ENCODE results near the gene NINJ1. TPM values are rescaled to one million over a fixed set of nuclear protein-coding genes. Genes with fewer than 3 reads are reported as not detected.

Gene NINJ1
- total RNA-seq, 4 donors from 2014 or later = 29.5 to 67.7 (median 38.5) TPM

- intact Hi-C loops (cut with DNase I; ENCODE audit: low total_unique reads) = no loop called here
- Histone ChIP-seq H3K9me3 (no peaks in the 10 kb centered on the region), H3K4me3 (no peak overlapping the region), H3K4me1 (peaks cover 0 to 14% (median 2%) of the 10 kb centered on the region in 4 donors), H3K27ac (no peak overlapping the region), H3K36me3 (no peaks in the 10 kb centered on the region), H3K27me3 (no peaks in the 10 kb centered on the region)
- in situ Hi-C loops (cut with MboI; ENCODE audit: low pct_ligation_motif_present in 1 of 4, low pct_unique_long_range_greater_than_20kb in 1 of 4, low sequenced_read_pairs in 3 of 4) = no loop called here
- TF ChIP-seq POLR2AphosphoS5 (IDR thresholded peaks at IDR 0.05) (no peak), POLR2A (IDR thresholded peaks at IDR 0.05) (no peak), EP300 (IDR thresholded peaks at IDR 0.05; ENCODE audit: low read depth) (no peak)
- TF ChIP-seq, protein P1, sequence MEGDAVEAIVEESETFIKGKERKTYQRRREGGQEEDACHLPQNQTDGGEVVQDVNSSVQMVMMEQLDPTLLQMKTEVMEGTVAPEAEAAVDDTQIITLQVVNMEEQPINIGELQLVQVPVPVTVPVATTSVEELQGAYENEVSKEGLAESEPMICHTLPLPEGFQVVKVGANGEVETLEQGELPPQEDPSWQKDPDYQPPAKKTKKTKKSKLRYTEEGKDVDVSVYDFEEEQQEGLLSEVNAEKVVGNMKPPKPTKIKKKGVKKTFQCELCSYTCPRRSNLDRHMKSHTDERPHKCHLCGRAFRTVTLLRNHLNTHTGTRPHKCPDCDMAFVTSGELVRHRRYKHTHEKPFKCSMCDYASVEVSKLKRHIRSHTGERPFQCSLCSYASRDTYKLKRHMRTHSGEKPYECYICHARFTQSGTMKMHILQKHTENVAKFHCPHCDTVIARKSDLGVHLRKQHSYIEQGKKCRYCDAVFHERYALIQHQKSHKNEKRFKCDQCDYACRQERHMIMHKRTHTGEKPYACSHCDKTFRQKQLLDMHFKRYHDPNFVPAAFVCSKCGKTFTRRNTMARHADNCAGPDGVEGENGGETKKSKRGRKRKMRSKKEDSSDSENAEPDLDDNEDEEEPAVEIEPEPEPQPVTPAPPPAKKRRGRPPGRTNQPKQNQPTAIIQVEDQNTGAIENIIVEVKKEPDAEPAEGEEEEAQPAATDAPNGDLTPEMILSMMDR (IDR thresholded peaks at IDR 0.05) = no peak
- DNase-seq = no peak
- 80 to 87% methylated on average over 1 to 5 of the region's 5 CpGs for WGBS, 2 donors (ENCODE audit: low coverage in 1 of 2)
Measured at GRCh38 chr9:93089024-93089423, 45.0 kb downstream of the NINJ1 start.

DNA sequence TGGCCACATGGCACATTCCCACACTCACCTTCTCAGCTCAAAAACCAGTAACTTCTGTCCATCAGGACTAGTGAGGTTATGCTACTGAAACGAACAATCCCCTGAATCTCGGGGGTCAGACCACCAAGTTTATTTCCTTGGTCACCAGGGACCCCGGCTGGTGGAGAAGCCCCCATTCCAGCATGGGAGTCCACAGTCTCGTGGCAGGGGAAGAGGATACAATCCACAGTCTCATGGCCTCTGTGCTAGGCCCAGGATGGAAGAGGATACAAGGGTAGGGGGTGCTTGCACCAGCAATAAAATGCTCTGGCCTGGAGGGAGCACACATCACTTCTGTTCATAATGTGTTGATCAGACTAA lies 45.4 kb downstream of the NINJ1 start:
- Histone ChIP-seq H3K27me3 (no peaks in the 10 kb centered on the region), H3K9me3 (no peaks in the 10 kb centered on the region), H3K27ac (no peak overlapping the region), H3K36me3 (no peaks in the 10 kb centered on the region), H3K4me1 (peaks cover 0 to 11% (median 1%) of the 10 kb centered on the region in 4 donors), H3K4me3 (no peak overlapping the region)
- intact Hi-C loops (cut with DNase I; ENCODE audit: low total_unique reads) (no loop called here), in situ Hi-C loops (cut with MboI; ENCODE audit: low pct_ligation_motif_present in 1 of 4, low pct_unique_long_range_greater_than_20kb in 1 of 4, low sequenced_read_pairs in 3 of 4) (no loop called here)
- TF ChIP-seq POLR2AphosphoS5 (IDR thresholded peaks at IDR 0.05) (no peak), POLR2A (IDR thresholded peaks at IDR 0.05) (no peak)
- 92% methylated on average over 4 of the region's 4 CpGs; no CpG with 5 or more reads in 1 of the 2 donors for WGBS, 2 donors (ENCODE audit: low coverage in 1 of 2)
- no peak for DNase-seq

GRCh38 chr9:93087971-93088655 lies 45.9 kb downstream of the NINJ1 start:
- 98% methylated on average over 12 of the region's 12 CpGs; no CpG with 5 or more reads in 1 of the 2 donors for WGBS, 2 donors (ENCODE audit: low coverage in 1 of 2)
- DNase-seq = no peak
- Histone ChIP-seq H3K36me3 (no peaks in the 10 kb centered on the region), H3K27ac (no peak overlapping the region), H3K4me3 (no peak overlapping the region), H3K27me3 (no peaks in the 10 kb centered on the region), H3K4me1 (peaks cover 0 to 5% (median 0%) of the 10 kb centered on the region in 4 donors), H3K9me3 (no peaks in the 10 kb centered on the region)
- intact Hi-C loops (cut with DNase I; ENCODE audit: low total_unique reads) = no loop called here
- in situ Hi-C loops (cut with MboI; ENCODE audit: low pct_ligation_motif_present in 1 of 4, low pct_unique_long_range_greater_than_20kb in 1 of 4, low sequenced_read_pairs in 3 of 4) = no loop called here
- TF ChIP-seq POLR2A (IDR thresholded peaks at IDR 0.05) = no peak
- TF ChIP-seq POLR2AphosphoS5 (IDR thresholded peaks at IDR 0.05) = no peak

GRCh38 chr9:93086447-93087224 lies 47.4 kb downstream of the NINJ1 start:
- H3K27ac ChIP-seq = peak overlapping the region in 3 of 4 donors; percentile 1 to 36 (median 29)
- H3K4me1 ChIP-seq = no peaks in the 10 kb centered on the region
- in situ Hi-C loops (cut with MboI; ENCODE audit: low pct_ligation_motif_present in 1 of 4, low pct_unique_long_range_greater_than_20kb in 1 of 4, low sequenced_read_pairs in 3 of 4) (no loop called here), intact Hi-C loops (cut with DNase I; ENCODE audit: low total_unique reads) (no loop called here)
- H3K27me3 ChIP-seq = no peaks in the 10 kb centered on the region
- TF ChIP-seq POLR2A (IDR thresholded peaks at IDR 0.05) (no peak), POLR2AphosphoS5 (IDR thresholded peaks at IDR 0.05) (no peak), EP300 (IDR thresholded peaks at IDR 0.05; ENCODE audit: low read depth) (no peak)
- TF ChIP-seq, protein P1 (IDR thresholded peaks at IDR 0.05) = no peak
- no peaks in the 10 kb centered on the region for H3K36me3 ChIP-seq
- no peaks in the 10 kb centered on the region for H3K9me3 ChIP-seq
- 82 to 89% methylated on average over 4 to 8 of the region's 8 CpGs for WGBS, 2 donors (ENCODE audit: low coverage in 1 of 2)
- no peak for DNase-seq
- no peak overlapping the region for H3K4me3 ChIP-seq

- whole genome bisulfite sequencing, 2 donors (ENCODE audit: low coverage in 1 of 2) = 97% methylated on average over 4 of the region's 4 CpGs; no CpG with 5 or more reads in 1 of the 2 donors
- no peak for DNase-seq
- Histone ChIP-seq H3K9me3 (no peaks in the 10 kb centered on the region), H3K4me3 (no peak overlapping the region), H3K27ac (no peak overlapping the region), H3K4me1 (no peaks in the 10 kb centered on the region), H3K27me3 (no peaks in the 10 kb centered on the region), H3K36me3 (no peaks in the 10 kb centered on the region)
- intact Hi-C loops (cut with DNase I; ENCODE audit: low total_unique reads) = no loop called here
- TF ChIP-seq POLR2A (IDR thresholded peaks at IDR 0.05) = no peak
- no peak for TF ChIP-seq EP300 (IDR thresholded peaks at IDR 0.05; ENCODE audit: low read depth)
- TF ChIP-seq, protein P1 (IDR thresholded peaks at IDR 0.05) = no peak
- TF ChIP-seq POLR2AphosphoS5 (IDR thresholded peaks at IDR 0.05) = no peak
- in situ Hi-C loops (cut with MboI; ENCODE audit: low pct_ligation_motif_present in 1 of 4, low pct_unique_long_range_greater_than_20kb in 1 of 4, low sequenced_read_pairs in 3 of 4) = no loop called here
Measured at GRCh38 chr9:93085676-93086075, 48.4 kb downstream of the NINJ1 start.
